Suprapubic skin (tissue), 4 donors: Measurements from ENCODE around the gene CAMSAP1. TPM values are rescaled to one million over a fixed set of nuclear protein-coding genes. Genes with fewer than 3 reads are reported as not detected.

ENCODE experiments used
- DNase-seq, 2 donors: peaks; one replicate each; pipeline ENCODE4 v3.0.0-alpha.2; 2019; ENCODE audit warnings: low spot score in 2 of 2
- H3K27ac ChIP-seq: fragments of 200-600 bp; sonication (generic); one replicate; pipeline ENCODE4 v1.5.1; 2019
- H3K27me3 ChIP-seq: fragments of 200-600 bp; sonication (generic); one replicate; pipeline ENCODE4 v1.5.1; 2019
- H3K36me3 ChIP-seq: fragments of 200-600 bp; sonication (generic); one replicate; pipeline ENCODE4 v1.5.1; 2019
- H3K4me1 ChIP-seq: fragments of 200-600 bp; sonication (generic); one replicate; pipeline ENCODE4 v1.5.1; 2019
- H3K4me3 ChIP-seq: fragments of 200-600 bp; sonication (generic); one replicate; pipeline ENCODE4 v1.5.1; 2019; ENCODE audit warnings: mild to moderate bottlenecking
- H3K9me3 ChIP-seq: fragments of 200-600 bp; sonication (generic); one replicate; pipeline ENCODE4 v1.5.1; 2019
- EP300 ChIP-seq: sonication (generic); formaldehyde crosslinking; IDR thresholded peaks from one replicate; pipeline ENCODE4 v1.6.1; 2017; ENCODE audit warnings: antibody characterized with exemption
- POLR2A ChIP-seq, 2 donors: fragments of 450-650 bp; IDR thresholded peaks; one replicate each; pipeline ENCODE4 v1.6.1; 2017; ENCODE audit warnings: antibody characterized with exemption in 2 of 2, mild to moderate bottlenecking in 2 of 2, moderate library complexity in 2 of 2
- POLR2AphosphoS5 ChIP-seq, 3 donors: sonication (generic); formaldehyde crosslinking; IDR thresholded peaks; one replicate each; pipeline ENCODE4 v1.6.1; 2017; ENCODE audit warnings: antibody characterized with exemption in 3 of 3
- WGBS: methylation state at CpG from one replicate; pipeline ENCODE4 v1.1.5; 2018; 5-methylcytosine and 5-hydroxymethylcytosine counted together
- total RNA-seq, 4 donors: library from RNA; depleted of rRNA; stranded (reverse); fragments of >200 nt; gene quantifications; one replicate each; pipeline ENCODE4 v1.1.0, GENCODE V29; 2016
- TF ChIP-seq, protein P1 (sequence below), 2 donors: fragments of 200-600 bp in 1 of 2; fragments of 450-650 bp in 1 of 2; sonication (generic) in 1 of 2; IDR thresholded peaks; one replicate each; pipeline ENCODE4 v1.5.1; 2016 to 2019; ENCODE audit warnings: antibody characterized with exemption in 2 of 2, mild to moderate bottlenecking in 1 of 2, moderate library complexity in 1 of 2

Gene CAMSAP1
- total RNA-seq, 4 donors from 2014 or later = 42.0 to 58.3 (median 54.9) TPM

- Histone ChIP-seq H3K4me1 (peaks cover 10% of the 10 kb centered on the region), H3K4me3 (no peak overlapping the region), H3K27ac (no peak overlapping the region), H3K36me3 (no peaks in the 10 kb centered on the region), H3K27me3 (peaks cover 23% of the 10 kb centered on the region), H3K9me3 (no peaks in the 10 kb centered on the region)
- no peak for TF ChIP-seq EP300
- TF ChIP-seq POLR2AphosphoS5 (IDR thresholded peaks at IDR 0.05) = no peak
- TF ChIP-seq, protein P1, sequence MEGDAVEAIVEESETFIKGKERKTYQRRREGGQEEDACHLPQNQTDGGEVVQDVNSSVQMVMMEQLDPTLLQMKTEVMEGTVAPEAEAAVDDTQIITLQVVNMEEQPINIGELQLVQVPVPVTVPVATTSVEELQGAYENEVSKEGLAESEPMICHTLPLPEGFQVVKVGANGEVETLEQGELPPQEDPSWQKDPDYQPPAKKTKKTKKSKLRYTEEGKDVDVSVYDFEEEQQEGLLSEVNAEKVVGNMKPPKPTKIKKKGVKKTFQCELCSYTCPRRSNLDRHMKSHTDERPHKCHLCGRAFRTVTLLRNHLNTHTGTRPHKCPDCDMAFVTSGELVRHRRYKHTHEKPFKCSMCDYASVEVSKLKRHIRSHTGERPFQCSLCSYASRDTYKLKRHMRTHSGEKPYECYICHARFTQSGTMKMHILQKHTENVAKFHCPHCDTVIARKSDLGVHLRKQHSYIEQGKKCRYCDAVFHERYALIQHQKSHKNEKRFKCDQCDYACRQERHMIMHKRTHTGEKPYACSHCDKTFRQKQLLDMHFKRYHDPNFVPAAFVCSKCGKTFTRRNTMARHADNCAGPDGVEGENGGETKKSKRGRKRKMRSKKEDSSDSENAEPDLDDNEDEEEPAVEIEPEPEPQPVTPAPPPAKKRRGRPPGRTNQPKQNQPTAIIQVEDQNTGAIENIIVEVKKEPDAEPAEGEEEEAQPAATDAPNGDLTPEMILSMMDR (IDR thresholded peaks at IDR 0.05) = no peak
- TF ChIP-seq POLR2A (IDR thresholded peaks at IDR 0.05) = no peak
- DNase-seq = no peak
- 95% methylated on average over 4 of the region's 16 CpGs for WGBS
These were observed 113.9 kb downstream of the CAMSAP1 start for GRCh38 chr9:135793221-135794056.

DNA sequence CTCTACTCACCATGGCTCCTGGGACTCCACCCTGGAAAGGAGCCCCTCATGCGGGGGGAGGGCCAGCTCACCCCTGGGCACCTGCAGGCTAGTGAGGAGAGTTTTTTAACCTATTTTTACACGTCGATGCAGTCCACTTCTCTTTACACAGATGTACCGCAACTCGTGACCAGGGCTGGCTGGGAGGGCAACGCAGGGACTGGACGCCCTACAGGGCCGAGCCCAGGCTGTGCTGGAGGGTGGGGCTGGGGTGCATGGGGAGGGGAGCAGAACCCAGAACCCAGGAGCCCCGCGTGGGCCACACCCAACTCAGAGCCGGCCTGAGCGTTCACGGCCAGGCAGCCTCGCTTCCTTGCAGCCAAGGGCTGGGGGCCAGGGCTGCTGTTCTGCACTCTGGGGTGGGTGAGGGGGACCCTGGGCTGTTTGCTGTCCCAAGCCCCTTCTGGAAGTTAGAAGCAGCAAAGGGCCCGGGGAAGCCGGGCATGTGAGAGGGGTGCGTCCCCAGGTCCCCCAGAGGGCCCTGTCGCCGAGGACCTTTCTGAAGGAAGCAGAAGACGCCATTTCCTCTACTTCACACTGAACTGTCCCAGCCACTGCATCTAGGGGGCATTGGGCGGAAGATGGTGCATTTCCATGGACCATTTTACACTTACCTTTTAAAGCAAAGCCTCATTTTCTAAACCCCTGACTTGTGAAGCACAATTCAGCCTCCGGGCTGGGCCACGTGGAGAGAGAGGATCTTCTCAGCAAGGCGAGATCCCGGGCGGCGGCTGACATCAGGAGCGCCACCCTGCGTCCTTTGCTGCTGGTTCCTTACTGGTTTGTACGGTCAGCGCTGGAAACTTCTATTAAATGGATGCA is 114.8 kb downstream of the CAMSAP1 start:
- peaks cover 31% of the 10 kb centered on the region for H3K27me3 ChIP-seq
- WGBS = 82% methylated on average over 25 of the region's 31 CpGs
- TF ChIP-seq POLR2AphosphoS5 (IDR thresholded peaks at IDR 0.05) = no peak
- TF ChIP-seq, protein P1 (IDR thresholded peaks at IDR 0.05) = no peak
- TF ChIP-seq EP300 = no peak
- no peak for TF ChIP-seq POLR2A (IDR thresholded peaks at IDR 0.05)
- no peaks in the 10 kb centered on the region for H3K9me3 ChIP-seq
- H3K36me3 ChIP-seq = no peaks in the 10 kb centered on the region
- H3K27ac ChIP-seq = no peak overlapping the region
- H3K4me1 ChIP-seq = peaks cover 6% of the 10 kb centered on the region
- no peak for DNase-seq
- H3K4me3 ChIP-seq = no peak overlapping the region

DNA sequence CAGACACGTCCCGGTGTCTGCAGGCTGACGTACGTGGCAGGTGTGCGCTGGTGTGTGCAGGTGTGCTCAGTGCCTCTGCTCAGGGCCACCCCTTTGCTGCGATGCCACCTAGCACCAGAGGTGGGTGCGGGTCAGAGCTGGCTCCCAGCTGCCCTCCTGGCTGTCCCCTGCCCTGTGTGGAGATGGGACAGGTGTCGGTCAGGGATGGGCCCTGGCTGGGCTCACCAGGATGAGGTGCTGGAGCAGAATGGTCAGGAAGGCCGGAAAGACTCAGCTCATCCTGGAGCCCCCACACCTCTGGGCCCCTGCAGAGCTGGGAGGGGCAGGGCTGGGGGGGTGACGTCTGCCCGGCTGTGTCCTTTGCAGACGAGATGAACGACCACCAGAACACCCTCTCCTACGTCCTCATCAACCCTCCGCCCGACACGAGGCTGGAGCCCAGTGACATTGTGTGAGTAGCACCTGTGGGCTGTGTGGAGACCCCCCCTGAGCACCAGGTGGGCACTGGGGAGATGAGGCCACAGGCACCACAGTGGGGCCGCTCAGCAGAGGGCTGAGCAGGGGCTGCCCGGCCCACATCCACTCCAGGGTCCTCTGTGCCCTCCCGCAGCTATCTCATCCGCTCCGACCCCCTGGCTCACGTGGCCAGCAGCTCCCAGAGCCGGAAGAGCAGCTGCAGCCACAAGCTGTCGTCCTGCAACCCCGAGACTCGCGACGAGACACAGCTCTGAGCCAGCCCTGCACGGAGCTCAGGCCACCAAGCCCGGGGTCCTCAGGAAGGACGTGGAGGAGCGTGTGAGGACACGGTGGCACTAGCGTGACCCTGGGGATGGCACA is 115.7 kb downstream of the CAMSAP1 start:
- Histone ChIP-seq H3K4me3 (no peak overlapping the region), H3K9me3 (no peaks in the 10 kb centered on the region), H3K27me3 (peaks cover 31% of the 10 kb centered on the region), H3K4me1 (no peaks in the 10 kb centered on the region), H3K27ac (no peak overlapping the region), H3K36me3 (no peaks in the 10 kb centered on the region)
- WGBS = 77% methylated on average over 20 of the region's 35 CpGs
- TF ChIP-seq, protein P1 (IDR thresholded peaks at IDR 0.05) = no peak
- TF ChIP-seq EP300 (no peak), POLR2A (IDR thresholded peaks at IDR 0.05) (no peak), POLR2AphosphoS5 (IDR thresholded peaks at IDR 0.05) (no peak)
- DNase-seq = no peak

- WGBS = 80% methylated on average over 6 of the region's 11 CpGs
- DNase-seq = no peak
- Histone ChIP-seq H3K27me3 (peaks cover 31% of the 10 kb centered on the region), H3K27ac (no peak overlapping the region), H3K4me3 (no peak overlapping the region), H3K4me1 (no peaks in the 10 kb centered on the region), H3K36me3 (no peaks in the 10 kb centered on the region), H3K9me3 (no peaks in the 10 kb centered on the region)
- TF ChIP-seq POLR2AphosphoS5 (IDR thresholded peaks at IDR 0.05) (no peak), EP300 (no peak), POLR2A (IDR thresholded peaks at IDR 0.05) (no peak)
- TF ChIP-seq, protein P1 (IDR thresholded peaks at IDR 0.05) = no peak
These were observed 116.5 kb downstream of the CAMSAP1 start for GRCh38 chr9:135790850-135791249.
